HG03280 (cell line): ENCODE measurements around the gene LDHA.

ENCODE experiments used
- ATAC-seq: cut with Tn5 transposase; IDR thresholded peaks from one replicate; pipeline ENCODE4 v1.9.1; 2021; ENCODE audit warnings: mild to moderate bottlenecking, moderate library complexity; ENCODE audit not compliant: unreplicated experiment

LDHA gene

GRCh38 chr11:18394275-18394927, at the start of gene LDHA:
Gene LDHA (plus strand): TSS chr11:18394563. CDS start chr11:18396843, 2,280 bp downstream.
- peak; percentile 78 for ATAC-seq

GRCh38 chr11:18347471-18348125, 46.8 kb upstream of the LDHA start:
- ATAC-seq = no peak

DNA sequence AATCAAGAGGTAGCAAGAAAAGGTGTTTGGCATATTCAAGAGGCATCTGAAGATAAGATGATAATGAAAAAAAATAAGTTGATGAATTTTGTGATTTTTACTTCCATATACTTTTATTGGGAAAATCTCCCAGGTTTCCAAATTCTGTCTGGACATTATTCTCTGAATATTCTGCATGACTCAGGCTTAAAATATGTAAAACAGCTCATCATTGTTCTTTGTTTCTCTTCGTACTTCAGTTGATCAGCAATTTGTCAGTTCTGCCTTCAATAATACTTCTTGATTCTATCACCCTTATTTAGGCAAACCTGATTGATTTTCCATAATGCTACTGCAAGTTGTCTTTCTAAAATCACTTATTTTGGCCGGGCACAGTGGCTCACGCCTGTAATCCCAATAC, 41.8 kb upstream of the LDHA start:
- no peak for ATAC-seq

DNA sequence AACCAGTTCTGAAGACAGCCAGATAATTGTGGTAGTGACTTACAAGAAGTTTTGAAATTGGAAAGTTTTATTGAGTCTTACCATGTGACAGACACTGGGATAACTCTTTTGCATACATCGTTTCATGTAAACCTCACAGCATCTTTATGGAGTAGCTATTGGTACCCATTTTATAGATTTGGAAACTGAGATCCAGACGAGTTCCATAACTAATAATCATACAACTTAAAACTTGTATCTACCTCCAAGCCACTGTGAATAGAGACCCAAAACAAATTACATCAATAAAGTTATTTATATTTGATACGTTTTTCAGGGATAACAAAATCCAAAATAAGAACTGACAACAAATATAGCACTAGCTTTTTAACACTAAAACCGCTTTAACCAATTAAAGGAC, 35.7 kb upstream of the LDHA start:
- ATAC-seq = no peak

GRCh38 chr11:18361154-18361553, 33.2 kb upstream of the LDHA start:
- ATAC-seq = no peak

DNA sequence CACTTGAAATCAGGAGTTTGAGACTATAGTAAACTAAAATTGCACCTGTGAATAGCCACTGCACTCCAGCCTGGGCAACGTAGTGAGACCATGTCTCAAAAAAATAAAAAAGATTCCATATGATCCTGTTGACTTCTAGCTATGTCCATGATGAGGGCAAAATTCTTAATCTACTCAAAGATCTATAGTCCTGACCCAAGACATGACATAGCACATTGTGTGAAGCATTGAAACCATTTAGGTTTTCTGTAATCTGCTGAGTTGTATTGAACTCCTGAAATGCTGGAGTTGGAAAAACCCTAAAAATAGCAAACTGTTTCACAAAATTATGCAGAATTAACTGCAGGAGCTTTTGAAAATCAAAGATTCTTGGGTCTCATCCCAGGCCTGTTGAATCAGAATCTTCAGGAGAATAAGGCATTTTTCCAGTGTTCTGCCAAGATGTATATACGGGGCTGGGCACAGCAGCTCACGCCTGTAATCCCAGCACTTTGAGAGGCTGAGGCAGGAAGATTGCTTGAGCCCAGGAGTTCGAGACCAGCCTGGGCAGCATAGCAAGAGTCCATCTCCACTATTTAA, 29.8 kb upstream of the LDHA start:
- no peak for ATAC-seq

GRCh38 chr11:18365741-18366140, 28.6 kb upstream of the LDHA start:
- no peak for ATAC-seq

DNA sequence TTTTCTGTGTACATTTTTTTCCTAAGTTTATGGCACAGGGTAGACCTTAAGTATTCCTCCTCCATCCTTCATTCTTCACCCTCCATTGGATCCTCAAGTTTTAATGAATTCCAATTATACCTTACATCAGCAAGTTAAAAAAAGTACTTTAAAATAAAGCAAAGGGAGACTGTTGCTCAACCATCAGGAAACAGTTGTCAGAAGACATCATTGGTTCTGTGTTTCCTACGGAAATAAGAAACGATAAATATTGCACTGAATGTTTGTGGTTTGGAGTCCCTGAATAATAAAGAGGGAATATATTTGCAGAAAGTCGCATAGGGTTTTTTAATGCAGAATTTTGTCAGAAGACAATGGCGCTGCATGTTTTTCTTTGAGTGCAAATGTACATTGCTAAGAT, 28.1 kb upstream of the LDHA start:
- no peak for ATAC-seq

- ATAC-seq = no peak
These were observed 26.9 kb upstream of the LDHA start for GRCh38 chr11:18367431-18367830.

- ATAC-seq = no peak
These were observed 26.1 kb upstream of the LDHA start for GRCh38 chr11:18368221-18368620.

- no peak for ATAC-seq
These were observed 25.0 kb upstream of the LDHA start for GRCh38 chr11:18369398-18369797.

DNA sequence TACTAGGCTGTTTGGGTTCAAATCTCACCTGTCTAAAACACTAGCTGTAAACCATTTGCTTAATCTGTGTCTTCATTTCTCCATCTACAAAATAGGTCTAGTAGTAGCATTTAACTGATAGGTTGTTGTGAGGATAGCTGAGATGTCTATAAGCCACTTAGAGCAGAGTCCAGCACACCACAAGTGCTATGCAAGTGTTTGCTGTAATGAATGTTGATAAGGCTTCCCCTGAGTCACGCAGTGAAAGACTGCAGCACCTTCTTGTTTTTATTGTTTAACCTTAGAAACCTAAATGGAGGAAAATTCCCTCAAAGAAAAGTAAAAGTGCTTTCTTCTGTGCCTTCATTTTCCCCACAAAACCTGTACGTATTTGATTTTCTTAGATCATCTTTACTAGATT, 23.1 kb upstream of the LDHA start:
- ATAC-seq = no peak

GRCh38 chr11:18372201-18372600, 22.2 kb upstream of the LDHA start:
- ATAC-seq = no peak

DNA sequence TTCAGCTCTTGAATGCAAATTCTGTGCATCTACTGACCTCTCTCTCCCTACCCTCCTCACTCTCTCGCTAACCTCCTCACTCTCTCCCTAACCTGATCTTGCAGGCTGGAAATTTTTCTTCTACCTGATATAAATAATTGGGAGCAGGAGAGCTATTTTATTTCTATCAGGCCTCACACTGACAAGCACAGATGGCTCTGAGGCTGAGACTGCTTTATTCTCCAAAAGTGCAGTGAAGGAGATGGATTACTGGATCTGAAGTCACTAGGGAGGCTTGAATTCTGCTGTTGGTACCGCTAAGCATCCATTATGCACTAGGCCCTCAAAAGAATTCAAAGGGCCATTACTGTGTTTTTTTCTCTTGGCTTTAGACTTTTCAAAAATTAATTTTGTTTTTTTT, 19.4 kb upstream of the LDHA start:
- no peak for ATAC-seq

- no peak for ATAC-seq
These were observed 18.4 kb upstream of the LDHA start for GRCh38 chr11:18375941-18376340.

- no peak for ATAC-seq
These were observed 15.2 kb upstream of the LDHA start for GRCh38 chr11:18379201-18379600.

DNA sequence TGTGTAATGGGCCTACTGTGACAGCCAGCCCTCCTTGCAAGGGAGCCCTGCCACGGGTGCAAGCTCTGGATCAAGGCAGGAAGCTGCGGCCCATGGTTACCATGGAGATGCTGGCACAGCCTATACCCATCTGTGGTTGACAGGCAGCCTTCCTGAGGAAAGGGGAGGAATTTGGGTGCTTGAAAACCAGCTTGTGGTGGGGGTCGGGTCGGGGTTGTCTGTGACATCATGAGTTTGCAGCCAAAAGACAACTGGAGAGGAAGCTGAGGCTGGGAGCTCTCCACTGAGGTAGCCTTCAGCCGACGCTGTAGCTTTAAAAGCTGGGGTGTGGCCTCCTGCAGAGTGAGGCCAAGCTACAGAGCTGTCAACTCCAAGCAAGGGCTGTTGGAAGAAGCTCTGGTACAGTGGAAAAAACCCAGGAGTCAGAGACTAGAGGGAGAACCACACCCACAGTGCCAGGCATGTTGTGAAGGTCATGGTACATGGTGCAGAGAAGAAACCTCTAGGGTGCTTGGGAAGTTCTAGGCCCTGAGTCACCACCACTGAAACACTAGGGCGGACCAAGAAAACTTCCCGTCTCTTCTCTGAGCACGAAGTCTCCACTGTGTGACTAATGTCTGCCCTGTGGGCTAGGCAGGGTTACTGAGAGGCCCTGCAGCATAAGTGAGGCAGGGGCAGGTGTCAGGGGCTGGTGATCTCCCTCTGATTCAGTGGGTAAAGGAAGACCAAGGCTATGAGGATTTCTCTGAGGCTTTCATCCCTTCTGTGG, 10.8 kb upstream of the LDHA start:
- ATAC-seq = peak; percentile 78

- peak; percentile 29 for ATAC-seq
These were observed 10.2 kb upstream of the LDHA start for GRCh38 chr11:18384157-18384641.

DNA sequence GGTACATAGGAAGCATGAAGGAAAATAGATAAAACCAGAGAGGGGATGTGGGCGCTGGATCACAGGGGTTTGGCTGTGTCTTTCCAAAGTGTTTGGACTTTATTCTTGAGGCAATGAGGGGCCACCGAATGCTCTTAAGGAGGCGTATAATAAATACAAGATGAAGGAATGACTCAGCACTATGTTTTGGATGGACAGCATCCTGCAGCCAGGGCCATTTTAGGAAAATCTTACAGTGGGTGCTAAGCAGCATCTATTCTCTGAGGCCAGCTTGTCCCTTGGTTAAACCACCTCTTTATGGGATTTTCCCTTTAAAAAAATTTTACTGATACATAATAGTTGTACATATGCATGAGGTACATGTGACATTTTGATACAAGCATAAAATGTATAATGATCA, 4.3 kb upstream of the LDHA start:
- no peak for ATAC-seq

DNA sequence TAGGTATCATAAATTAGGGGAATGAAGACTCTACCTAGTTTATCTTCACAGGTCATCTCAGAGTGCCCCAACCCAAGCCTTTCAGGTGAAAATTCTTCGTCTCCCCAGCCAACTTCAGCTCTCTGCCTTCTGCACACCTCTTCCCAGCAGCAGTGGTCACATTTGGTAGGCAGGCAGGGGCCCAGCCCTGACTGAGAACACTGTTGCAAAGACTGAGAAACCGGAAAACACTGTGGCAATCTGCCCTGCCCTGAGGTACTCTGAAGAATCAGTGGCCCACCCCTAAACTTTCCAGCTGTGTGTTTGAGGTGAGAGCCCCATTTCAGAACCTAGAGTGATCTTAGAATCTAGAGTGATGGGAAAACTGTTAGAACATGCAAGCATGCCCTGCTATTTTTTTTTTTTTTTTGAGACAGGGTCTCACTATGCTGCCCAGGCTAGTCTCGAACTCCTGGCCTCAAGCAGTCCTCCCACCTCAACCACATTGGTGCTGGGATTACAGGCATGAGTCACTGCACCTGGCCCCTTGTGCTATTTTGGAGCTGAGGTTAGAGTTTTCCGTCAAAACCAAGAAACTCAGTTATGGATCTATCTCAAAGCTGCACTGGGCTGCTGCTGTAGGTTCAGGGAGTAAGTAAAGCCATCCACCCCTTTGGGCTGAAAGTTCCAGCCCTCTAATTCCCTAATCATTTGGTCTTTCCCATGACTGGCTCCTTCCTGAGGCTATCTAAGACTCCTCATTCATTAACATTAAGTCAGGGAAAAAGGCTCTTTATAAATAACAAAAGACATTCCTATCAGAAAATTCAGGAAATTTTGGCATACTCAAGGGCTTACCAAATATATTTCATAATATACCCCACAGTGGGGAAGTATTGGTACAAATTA, 1.7 kb upstream of the LDHA start:
- ATAC-seq = no peak
